Measurements from ENCODE around the gene PTGFRN. TPM values are rescaled to one million over a fixed set of nuclear protein-coding genes. Genes with fewer than 3 reads are reported as not detected.
A peak's percentile ranks its signal among the peaks of the same experiment; 100 is the strongest.

Gene PTGFRN
- total RNA-seq, 3 donors from 2014 or later (not counting 1 experiment from before 2014, with no cell fraction given), result 0.71 to 1.4 (median 0.79) TPM

DNA sequence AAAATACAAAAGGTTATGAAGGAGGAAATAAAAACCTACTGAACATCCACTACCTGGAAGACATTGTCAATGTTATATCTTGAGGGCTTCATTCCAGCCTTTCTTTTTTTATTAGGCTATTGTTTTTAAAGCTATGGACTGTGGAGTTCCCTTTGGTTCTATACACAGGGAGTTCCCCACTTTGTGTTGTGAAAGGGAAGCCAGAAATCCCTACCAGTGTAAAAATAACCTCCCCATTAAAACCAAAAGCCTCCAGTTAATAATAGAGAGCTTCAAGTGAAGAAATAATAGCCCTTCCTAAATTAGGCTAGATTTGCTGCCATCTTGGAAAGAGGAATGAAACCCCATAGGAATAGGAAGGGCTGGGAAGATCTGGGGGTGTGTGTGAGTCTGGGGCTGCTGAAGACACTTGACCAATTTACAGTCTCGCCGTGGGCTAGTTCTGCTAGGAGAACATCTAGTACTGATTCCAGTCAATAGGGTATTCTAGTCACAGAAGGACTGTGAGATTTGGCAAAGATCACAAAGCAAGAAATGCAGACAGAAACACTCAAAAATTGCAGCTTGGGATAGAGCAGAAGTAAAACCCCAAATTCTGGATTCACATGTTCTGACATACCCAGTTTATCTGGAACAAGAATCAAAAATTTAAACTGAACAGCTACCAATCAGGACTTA is 32.4 kb upstream of the PTGFRN start:
- Histone ChIP-seq H3K4me1 (ENCODE audit: control insufficient read depth, insufficient read depth, low read length) (peaks cover 19% of the 10 kb centered on the region), H3K27ac (ENCODE audit: low read length) (peak overlapping the region; percentile 29), H3K4me3 (ENCODE audit: low read length) (no peak overlapping the region), H3K36me3 (ENCODE audit: control insufficient read depth, insufficient read depth, low read length) (no peaks in the 10 kb centered on the region), H3K9me3 (ENCODE audit: control insufficient read depth, insufficient read depth, low read length) (no peaks in the 10 kb centered on the region), H3K27me3 (ENCODE audit: control insufficient read depth, insufficient read depth, low read length) (no peaks in the 10 kb centered on the region)
- TF ChIP-seq, protein P1, sequence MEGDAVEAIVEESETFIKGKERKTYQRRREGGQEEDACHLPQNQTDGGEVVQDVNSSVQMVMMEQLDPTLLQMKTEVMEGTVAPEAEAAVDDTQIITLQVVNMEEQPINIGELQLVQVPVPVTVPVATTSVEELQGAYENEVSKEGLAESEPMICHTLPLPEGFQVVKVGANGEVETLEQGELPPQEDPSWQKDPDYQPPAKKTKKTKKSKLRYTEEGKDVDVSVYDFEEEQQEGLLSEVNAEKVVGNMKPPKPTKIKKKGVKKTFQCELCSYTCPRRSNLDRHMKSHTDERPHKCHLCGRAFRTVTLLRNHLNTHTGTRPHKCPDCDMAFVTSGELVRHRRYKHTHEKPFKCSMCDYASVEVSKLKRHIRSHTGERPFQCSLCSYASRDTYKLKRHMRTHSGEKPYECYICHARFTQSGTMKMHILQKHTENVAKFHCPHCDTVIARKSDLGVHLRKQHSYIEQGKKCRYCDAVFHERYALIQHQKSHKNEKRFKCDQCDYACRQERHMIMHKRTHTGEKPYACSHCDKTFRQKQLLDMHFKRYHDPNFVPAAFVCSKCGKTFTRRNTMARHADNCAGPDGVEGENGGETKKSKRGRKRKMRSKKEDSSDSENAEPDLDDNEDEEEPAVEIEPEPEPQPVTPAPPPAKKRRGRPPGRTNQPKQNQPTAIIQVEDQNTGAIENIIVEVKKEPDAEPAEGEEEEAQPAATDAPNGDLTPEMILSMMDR (IDR thresholded peaks at IDR 0.05), result no peak
- no peak overlapping the region for H3K4me3 Mint-ChIP-seq
- intact Hi-C loops (cut with micrococcal nuclease), result no loop called here
- H3K27ac Mint-ChIP-seq, result no peak overlapping the region
- H3K27me3 Mint-ChIP-seq (ENCODE audit: low read depth in 2 of 2), result peaks cover 0 to 3% of the 10 kb centered on the region in 2 donors
- DNase-seq, result peak in 1 of 2 donors; percentile 11
- H3K4me1 Mint-ChIP-seq, result no peaks in the 10 kb centered on the region
- no peaks in the 10 kb centered on the region for H3K9me3 Mint-ChIP-seq
- no peaks in the 10 kb centered on the region for H3K36me3 Mint-ChIP-seq
- 83% methylated on average over 2 of the region's 2 CpGs for WGBS (ENCODE audit: insufficient coverage)
- ATAC-seq, result no peak

DNA sequence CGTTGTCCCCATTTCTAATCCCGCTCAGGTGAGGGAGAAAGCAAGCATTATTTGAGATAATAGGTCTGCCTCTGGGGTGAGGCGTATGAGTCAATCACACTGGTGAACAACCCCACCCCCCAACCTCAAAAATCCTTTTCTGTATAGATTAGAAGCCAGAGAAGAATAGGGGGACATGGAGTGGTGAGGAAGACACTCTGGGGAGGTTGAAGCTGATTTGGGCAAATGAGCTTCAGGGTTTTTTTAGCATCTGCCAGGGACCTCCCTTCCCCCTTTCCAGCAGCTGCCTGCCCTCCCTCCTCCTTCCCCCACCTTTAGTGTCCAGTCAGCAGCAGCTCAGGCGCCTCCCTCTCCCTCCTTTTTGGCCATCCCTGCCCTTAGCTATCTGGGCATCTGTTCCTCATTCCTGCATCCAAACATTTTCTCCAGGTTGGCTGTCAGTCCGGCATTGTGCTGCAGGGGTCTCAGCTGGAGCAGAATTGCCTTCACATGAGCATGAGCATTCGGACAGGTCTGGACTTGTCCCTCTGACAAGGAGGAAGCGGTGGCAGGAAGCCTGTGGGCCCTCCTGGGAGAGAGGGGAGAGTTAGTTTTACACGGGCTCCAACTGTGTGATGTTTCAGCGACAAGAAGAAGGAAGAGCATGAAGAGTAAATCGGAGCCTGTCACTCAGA is 30.8 kb upstream of the PTGFRN start:
- Mint-ChIP-seq H3K9me3 (no peaks in the 10 kb centered on the region), H3K27me3 (ENCODE audit: low read depth in 2 of 2) (no peaks in the 10 kb centered on the region), H3K4me3 (no peak overlapping the region), H3K27ac (no peak overlapping the region), H3K4me1 (no peaks in the 10 kb centered on the region), H3K36me3 (no peaks in the 10 kb centered on the region)
- Histone ChIP-seq H3K4me3 (ENCODE audit: low read length) (no peak overlapping the region), H3K4me1 (ENCODE audit: control insufficient read depth, insufficient read depth, low read length) (peaks cover 19% of the 10 kb centered on the region), H3K36me3 (ENCODE audit: control insufficient read depth, insufficient read depth, low read length) (no peaks in the 10 kb centered on the region), H3K27me3 (ENCODE audit: control insufficient read depth, insufficient read depth, low read length) (no peaks in the 10 kb centered on the region), H3K9me3 (ENCODE audit: control insufficient read depth, insufficient read depth, low read length) (no peaks in the 10 kb centered on the region), H3K27ac (ENCODE audit: low read length) (no peak overlapping the region)
- WGBS (ENCODE audit: insufficient coverage), result 26% methylated on average over 7 of the region's 10 CpGs
- ATAC-seq, result peak in 2 of 3 donors; percentile 30 to 51
- TF ChIP-seq, protein P1 (IDR thresholded peaks at IDR 0.05), result no peak
- DNase-seq, result peak in 1 of 2 donors; percentile 30
- intact Hi-C loops (cut with micrococcal nuclease), result no loop called here

DNA sequence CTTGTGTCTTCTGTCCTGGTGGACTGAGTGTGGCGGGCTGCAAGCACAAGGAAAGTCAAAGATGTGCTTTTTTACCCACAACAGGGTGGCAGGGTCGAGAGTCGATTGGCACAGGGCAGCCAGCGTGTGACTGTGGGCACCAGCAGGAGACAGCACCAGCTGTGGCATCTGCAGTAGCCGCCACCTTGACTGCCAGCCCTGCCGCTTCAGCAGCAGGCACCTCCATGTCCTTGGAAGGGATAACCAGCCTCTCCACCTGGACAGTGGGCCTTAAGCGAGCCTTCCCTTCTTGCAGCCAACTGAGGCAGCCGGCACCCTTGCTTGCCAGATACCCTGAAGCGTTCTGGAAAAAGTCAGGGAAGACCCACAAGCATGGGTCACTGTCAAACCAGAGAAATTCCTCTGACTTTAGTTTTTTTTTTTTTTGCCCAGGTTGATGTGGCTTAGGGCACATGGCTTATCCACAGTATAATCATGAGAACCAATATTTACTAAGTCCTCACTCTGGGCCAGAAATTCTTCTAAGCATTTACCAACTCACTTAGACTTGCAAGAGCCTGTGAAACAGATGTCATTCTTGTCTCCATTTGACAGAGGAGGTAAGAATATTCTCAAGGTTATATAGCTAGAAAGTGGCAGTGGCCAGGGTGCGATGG is 30.1 kb upstream of the PTGFRN start:
- no peak overlapping the region for H3K4me3 ChIP-seq (ENCODE audit: low read length)
- H3K27me3 ChIP-seq (ENCODE audit: control insufficient read depth, insufficient read depth, low read length), result no peaks in the 10 kb centered on the region
- intact Hi-C loops (cut with micrococcal nuclease), result no loop called here
- peaks cover 19% of the 10 kb centered on the region for H3K4me1 ChIP-seq (ENCODE audit: control insufficient read depth, insufficient read depth, low read length)
- H3K27ac Mint-ChIP-seq, result no peak overlapping the region
- no peaks in the 10 kb centered on the region for H3K4me1 Mint-ChIP-seq
- H3K9me3 Mint-ChIP-seq, result no peaks in the 10 kb centered on the region
- no peaks in the 10 kb centered on the region for H3K9me3 ChIP-seq (ENCODE audit: control insufficient read depth, insufficient read depth, low read length)
- H3K27ac ChIP-seq (ENCODE audit: low read length), result no peak overlapping the region
- no peak overlapping the region for H3K4me3 Mint-ChIP-seq
- no peaks in the 10 kb centered on the region for H3K36me3 Mint-ChIP-seq
- ATAC-seq (no peak), DNase-seq (peak in 1 of 2 donors; percentile 13)
- H3K36me3 ChIP-seq (ENCODE audit: control insufficient read depth, insufficient read depth, low read length), result no peaks in the 10 kb centered on the region
- TF ChIP-seq, protein P1 (IDR thresholded peaks at IDR 0.05), result no peak
- H3K27me3 Mint-ChIP-seq (ENCODE audit: low read depth in 2 of 2), result no peaks in the 10 kb centered on the region
- 63% methylated on average over 10 of the region's 10 CpGs for WGBS (ENCODE audit: insufficient coverage)
